ENCODE data around the gene MED17.
"Not testable (repeated sequence)": the region's sequence is repeated elsewhere in the genome, so short reads cannot be mapped to it uniquely, and the experiment has no call there.

Gene MED17

GRCh38 chr11:93773601-93774200 is 10.4 kb upstream of the MED17 start:
- Mint-ChIP-seq H3K4me1 (ENCODE audit: low read depth) (no peaks in the 10 kb centered on the region), H3K27ac (no peak overlapping the region), H3K9me3 (no peaks in the 10 kb centered on the region), H3K4me3 (no peak overlapping the region), H3K27me3 (no peaks in the 10 kb centered on the region), H3K36me3 (ENCODE audit: low read depth) (no peaks in the 10 kb centered on the region)

GRCh38 chr11:93774560-93774959 is 9.5 kb upstream of the MED17 start:
- not testable (repeated sequence) for H3K4me1 Mint-ChIP-seq (ENCODE audit: low read depth); H3K4me3 Mint-ChIP-seq; H3K27me3 Mint-ChIP-seq; H3K9me3 Mint-ChIP-seq; H3K36me3 Mint-ChIP-seq (ENCODE audit: low read depth); H3K27ac Mint-ChIP-seq

GRCh38 chr11:93775289-93775688 is 8.8 kb upstream of the MED17 start:
- Mint-ChIP-seq H3K4me1 (ENCODE audit: low read depth) (no peaks in the 10 kb centered on the region), H3K4me3 (no peak overlapping the region), H3K9me3 (no peaks in the 10 kb centered on the region), H3K36me3 (ENCODE audit: low read depth) (peaks cover 4% of the 10 kb centered on the region), H3K27me3 (no peaks in the 10 kb centered on the region), H3K27ac (no peak overlapping the region)

- Mint-ChIP-seq H3K36me3 (ENCODE audit: low read depth) (peaks cover 45% of the 10 kb centered on the region), H3K4me3 (peak overlapping the region; percentile 100), H3K27me3 (no peaks in the 10 kb centered on the region), H3K4me1 (ENCODE audit: low read depth) (peaks cover 44% of the 10 kb centered on the region), H3K27ac (peak overlapping the region; percentile 98), H3K9me3 (no peaks in the 10 kb centered on the region)
These were observed 720 bp upstream of the MED17 start for GRCh38 chr11:93783362-93783761.

- H3K27me3 Mint-ChIP-seq: no peaks in the 10 kb centered on the region
- peaks cover 48% of the 10 kb centered on the region for H3K36me3 Mint-ChIP-seq (ENCODE audit: low read depth)
- H3K9me3 Mint-ChIP-seq: no peaks in the 10 kb centered on the region
- H3K4me3 Mint-ChIP-seq: peak overlapping the region; percentile 100
- peaks cover 46% of the 10 kb centered on the region for H3K4me1 Mint-ChIP-seq (ENCODE audit: low read depth)
- H3K27ac Mint-ChIP-seq: peak overlapping the region; percentile 98
These were observed 327 bp upstream of the MED17 start for GRCh38 chr11:93783765-93784144.

GRCh38 chr11:93784935-93785360 is 866 bp downstream of the MED17 start:
- Mint-ChIP-seq H3K4me1 (ENCODE audit: low read depth) (peaks cover 47% of the 10 kb centered on the region), H3K9me3 (no peaks in the 10 kb centered on the region), H3K36me3 (ENCODE audit: low read depth) (peaks cover 50% of the 10 kb centered on the region)

GRCh38 chr11:93791493-93791892 is 7.4 kb downstream of the MED17 start:
- Mint-ChIP-seq H3K27me3 (no peaks in the 10 kb centered on the region), H3K4me3 (no peak overlapping the region), H3K36me3 (ENCODE audit: low read depth) (peaks cover 82% of the 10 kb centered on the region), H3K27ac (no peak overlapping the region), H3K4me1 (ENCODE audit: low read depth) (peaks cover 19% of the 10 kb centered on the region), H3K9me3 (no peaks in the 10 kb centered on the region)

More at GRCh38 chr11:93784935-93785360, 866 bp downstream of the MED17 start:
- peak overlapping the region; percentile 98 for H3K27ac Mint-ChIP-seq
- no peaks in the 10 kb centered on the region for H3K27me3 Mint-ChIP-seq
- H3K4me3 Mint-ChIP-seq: peak overlapping the region; percentile 100

GRCh38 chr11:93796441-93797231 is 12.6 kb downstream of the MED17 start:
- Mint-ChIP-seq H3K27ac (no peak overlapping the region), H3K27me3 (no peaks in the 10 kb centered on the region), H3K36me3 (ENCODE audit: low read depth) (peaks cover 80% of the 10 kb centered on the region), H3K4me1 (ENCODE audit: low read depth) (no peaks in the 10 kb centered on the region), H3K9me3 (no peaks in the 10 kb centered on the region), H3K4me3 (no peak overlapping the region)

- Mint-ChIP-seq H3K36me3 (ENCODE audit: low read depth) (peaks cover 71% of the 10 kb centered on the region), H3K9me3 (no peaks in the 10 kb centered on the region), H3K4me3 (no peak overlapping the region), H3K27ac (no peak overlapping the region), H3K27me3 (no peaks in the 10 kb centered on the region), H3K4me1 (ENCODE audit: low read depth) (no peaks in the 10 kb centered on the region)
These were observed 17.3 kb downstream of the MED17 start for GRCh38 chr11:93801366-93801765.

GRCh38 chr11:93804879-93805278 is 20.8 kb downstream of the MED17 start:
- no peaks in the 10 kb centered on the region for H3K27me3 Mint-ChIP-seq
- no peaks in the 10 kb centered on the region for H3K4me1 Mint-ChIP-seq (ENCODE audit: low read depth)
- H3K36me3 Mint-ChIP-seq (ENCODE audit: low read depth): peaks cover 72% of the 10 kb centered on the region
- H3K9me3 Mint-ChIP-seq: no peaks in the 10 kb centered on the region
- H3K27ac Mint-ChIP-seq: no peak overlapping the region
- H3K4me3 Mint-ChIP-seq: no peak overlapping the region

- H3K36me3 Mint-ChIP-seq (ENCODE audit: low read depth): peaks cover 77% of the 10 kb centered on the region
- H3K4me3 Mint-ChIP-seq: no peak overlapping the region
- H3K27ac Mint-ChIP-seq: no peak overlapping the region
These were observed 23.9 kb downstream of the MED17 start for GRCh38 chr11:93807980-93808379.

GRCh38 chr11:93813974-93814373 is 29.9 kb downstream of the MED17 start:
- peaks cover 66% of the 10 kb centered on the region for H3K36me3 Mint-ChIP-seq (ENCODE audit: low read depth)
- no peak overlapping the region for H3K27ac Mint-ChIP-seq
- no peaks in the 10 kb centered on the region for H3K9me3 Mint-ChIP-seq
- no peaks in the 10 kb centered on the region for H3K27me3 Mint-ChIP-seq
- no peak overlapping the region for H3K4me3 Mint-ChIP-seq
- no peaks in the 10 kb centered on the region for H3K4me1 Mint-ChIP-seq (ENCODE audit: low read depth)

More at GRCh38 chr11:93807980-93808379, 23.9 kb downstream of the MED17 start:
- H3K27me3 Mint-ChIP-seq: no peaks in the 10 kb centered on the region
- H3K9me3 Mint-ChIP-seq: no peaks in the 10 kb centered on the region
- no peaks in the 10 kb centered on the region for H3K4me1 Mint-ChIP-seq (ENCODE audit: low read depth)

GRCh38 chr11:93814966-93815633 is 31.0 kb downstream of the MED17 start:
- H3K4me1 Mint-ChIP-seq (ENCODE audit: low read depth): no peaks in the 10 kb centered on the region
- H3K27ac Mint-ChIP-seq: no peak overlapping the region
- no peak overlapping the region for H3K4me3 Mint-ChIP-seq
- H3K36me3 Mint-ChIP-seq (ENCODE audit: low read depth): peaks cover 57% of the 10 kb centered on the region
- no peaks in the 10 kb centered on the region for H3K9me3 Mint-ChIP-seq
- no peaks in the 10 kb centered on the region for H3K27me3 Mint-ChIP-seq

GRCh38 chr11:93817426-93818348 is 33.6 kb downstream of the MED17 start:
- no peaks in the 10 kb centered on the region for H3K9me3 Mint-ChIP-seq
- H3K4me3 Mint-ChIP-seq: no peak overlapping the region
- peaks cover 37% of the 10 kb centered on the region for H3K36me3 Mint-ChIP-seq (ENCODE audit: low read depth)
- no peaks in the 10 kb centered on the region for H3K27me3 Mint-ChIP-seq
- no peaks in the 10 kb centered on the region for H3K4me1 Mint-ChIP-seq (ENCODE audit: low read depth)
- H3K27ac Mint-ChIP-seq: no peak overlapping the region
